Nephron progenitor cell (in vitro differentiated cells): ENCODE data around the gene NLK.
"Not testable (repeated sequence)": the region's sequence is repeated elsewhere in the genome, so short reads cannot be mapped to it uniquely, and the experiment has no call there.

ENCODE experiments used
- DNase-seq: peaks from one replicate; pipeline ENCODE4 v3.0.0; 2021
- H3K27ac Mint-ChIP-seq: 2 replicates; pipeline ENCODE4 v1.8.0; 2021; ENCODE audit warnings: mild to moderate bottlenecking, moderate library complexity, mixed read lengths
- H3K27me3 Mint-ChIP-seq: 2 replicates; pipeline ENCODE4 v1.8.0; 2021; ENCODE audit warnings: mild to moderate bottlenecking, low read depth, mixed read lengths; ENCODE audit not compliant: poor library complexity
- H3K36me3 Mint-ChIP-seq: 2 replicates; pipeline ENCODE4 v1.8.0; 2021; ENCODE audit warnings: low read depth, mixed read lengths
- H3K4me1 Mint-ChIP-seq: 2 replicates; pipeline ENCODE4 v1.8.0; 2021; ENCODE audit warnings: mixed read lengths
- H3K4me3 Mint-ChIP-seq: 2 replicates; pipeline ENCODE4 v1.8.0; 2021; ENCODE audit warnings: mild to moderate bottlenecking, moderate library complexity, mixed read lengths
- H3K9me3 Mint-ChIP-seq: 2 replicates; pipeline ENCODE4 v1.8.0; 2021; ENCODE audit warnings: mild to moderate bottlenecking, moderate library complexity, mixed read lengths
- TF ChIP-seq, protein P1 (sequence below): fragments of 200-600 bp; sonication (generic); IDR thresholded peaks from 2 replicates; pipeline ENCODE4 v1.5.0; 2021; ENCODE audit warnings: antibody characterized with exemption

The NLK gene

DNA sequence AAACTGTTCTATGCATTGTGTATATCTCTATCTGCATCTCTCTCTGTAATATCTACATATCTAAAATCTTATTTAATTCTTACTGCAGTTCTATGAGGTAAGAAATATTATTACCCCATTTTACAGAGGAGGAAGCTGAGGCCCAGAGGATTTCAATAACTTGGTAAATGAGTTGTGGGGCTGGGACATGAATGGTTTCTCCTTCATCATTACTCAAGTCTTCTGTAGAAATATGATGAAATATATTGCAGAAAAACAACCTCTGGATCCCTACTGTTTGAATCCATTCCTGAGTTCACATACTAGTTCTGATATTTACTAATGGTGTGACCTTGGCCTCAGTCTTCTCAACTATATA is 45.5 kb upstream of the NLK start:
- H3K9me3 Mint-ChIP-seq = no peaks in the 10 kb centered on the region
- no peaks in the 10 kb centered on the region for H3K36me3 Mint-ChIP-seq
- DNase-seq = no peak

DNA sequence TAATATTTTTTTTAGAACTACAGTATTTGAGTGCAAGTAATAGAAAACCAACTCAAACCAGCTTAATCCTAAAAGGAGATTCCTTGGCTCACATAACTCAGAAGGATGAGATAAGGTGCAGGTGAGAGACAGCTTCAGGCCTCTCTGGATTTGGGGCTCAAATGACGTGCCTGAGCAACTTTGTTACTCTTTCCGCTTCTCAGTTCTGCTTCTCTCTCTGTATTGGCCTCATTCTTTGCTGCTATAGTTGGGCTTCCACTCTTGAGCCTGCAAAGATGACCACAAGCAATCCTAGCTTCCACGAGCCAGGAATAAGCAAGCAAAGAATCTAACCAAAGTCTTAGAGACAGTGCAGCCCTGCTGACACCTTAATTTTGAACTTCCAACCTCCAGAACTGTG is 45.0 kb upstream of the NLK start:
- TF ChIP-seq, protein P1, sequence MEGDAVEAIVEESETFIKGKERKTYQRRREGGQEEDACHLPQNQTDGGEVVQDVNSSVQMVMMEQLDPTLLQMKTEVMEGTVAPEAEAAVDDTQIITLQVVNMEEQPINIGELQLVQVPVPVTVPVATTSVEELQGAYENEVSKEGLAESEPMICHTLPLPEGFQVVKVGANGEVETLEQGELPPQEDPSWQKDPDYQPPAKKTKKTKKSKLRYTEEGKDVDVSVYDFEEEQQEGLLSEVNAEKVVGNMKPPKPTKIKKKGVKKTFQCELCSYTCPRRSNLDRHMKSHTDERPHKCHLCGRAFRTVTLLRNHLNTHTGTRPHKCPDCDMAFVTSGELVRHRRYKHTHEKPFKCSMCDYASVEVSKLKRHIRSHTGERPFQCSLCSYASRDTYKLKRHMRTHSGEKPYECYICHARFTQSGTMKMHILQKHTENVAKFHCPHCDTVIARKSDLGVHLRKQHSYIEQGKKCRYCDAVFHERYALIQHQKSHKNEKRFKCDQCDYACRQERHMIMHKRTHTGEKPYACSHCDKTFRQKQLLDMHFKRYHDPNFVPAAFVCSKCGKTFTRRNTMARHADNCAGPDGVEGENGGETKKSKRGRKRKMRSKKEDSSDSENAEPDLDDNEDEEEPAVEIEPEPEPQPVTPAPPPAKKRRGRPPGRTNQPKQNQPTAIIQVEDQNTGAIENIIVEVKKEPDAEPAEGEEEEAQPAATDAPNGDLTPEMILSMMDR = no peak
- Mint-ChIP-seq H3K4me1 (peaks cover 7% of the 10 kb centered on the region), H3K27me3 (peaks cover 18% of the 10 kb centered on the region)

More for the DNA sequence above, 45.5 kb upstream of the NLK start:
- Mint-ChIP-seq H3K27ac (no peak overlapping the region), H3K4me1 (peaks cover 7% of the 10 kb centered on the region), H3K4me3 (no peak overlapping the region), H3K27me3 (peaks cover 18% of the 10 kb centered on the region)
- TF ChIP-seq, protein P1 = no peak

GRCh38 chr17:28001149-28001548 is 41.3 kb upstream of the NLK start:
- peaks cover 7% of the 10 kb centered on the region for H3K4me1 Mint-ChIP-seq
- DNase-seq = no peak
- H3K27me3 Mint-ChIP-seq = peaks cover 19% of the 10 kb centered on the region
- TF ChIP-seq, protein P1 = no peak
- H3K36me3 Mint-ChIP-seq = no peaks in the 10 kb centered on the region
- H3K4me3 Mint-ChIP-seq = no peak overlapping the region
- no peak overlapping the region for H3K27ac Mint-ChIP-seq
- H3K9me3 Mint-ChIP-seq = no peaks in the 10 kb centered on the region

More for the DNA sequence above, 45.0 kb upstream of the NLK start:
- Mint-ChIP-seq H3K27ac (no peak overlapping the region), H3K9me3 (no peaks in the 10 kb centered on the region), H3K36me3 (no peaks in the 10 kb centered on the region), H3K4me3 (no peak overlapping the region)
- no peak for DNase-seq

DNA sequence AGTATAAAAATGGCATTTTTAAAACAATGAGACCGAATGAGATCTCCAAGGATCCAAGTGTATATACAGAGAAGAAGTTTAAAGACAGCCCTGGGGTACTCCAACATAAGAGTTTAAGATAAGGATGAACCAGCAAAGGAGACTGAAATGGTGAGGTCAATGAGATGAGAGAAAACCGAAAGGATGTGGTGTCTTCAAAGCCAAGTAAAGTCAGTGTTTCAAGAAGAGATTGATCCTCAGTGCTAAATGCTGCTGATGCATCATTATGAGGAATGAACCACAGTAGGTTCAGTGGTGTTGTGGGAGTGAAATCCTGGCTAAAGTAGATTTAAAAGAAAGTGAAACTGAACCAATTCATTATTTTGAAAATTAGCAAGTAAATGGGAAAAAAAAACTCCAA is 38.1 kb upstream of the NLK start:
- no peaks in the 10 kb centered on the region for H3K9me3 Mint-ChIP-seq
- H3K36me3 Mint-ChIP-seq = no peaks in the 10 kb centered on the region
- H3K4me3 Mint-ChIP-seq = no peak overlapping the region
- no peak for DNase-seq
- TF ChIP-seq, protein P1 = no peak
- no peak overlapping the region for H3K27ac Mint-ChIP-seq
- H3K27me3 Mint-ChIP-seq = peaks cover 16% of the 10 kb centered on the region
- H3K4me1 Mint-ChIP-seq = no peaks in the 10 kb centered on the region

GRCh38 chr17:28007925-28008324 is 34.6 kb upstream of the NLK start:
- H3K4me3 Mint-ChIP-seq, H3K4me1 Mint-ChIP-seq, H3K36me3 Mint-ChIP-seq, H3K27ac Mint-ChIP-seq, H3K9me3 Mint-ChIP-seq, DNase-seq: not testable (repeated sequence)
- H3K27me3 Mint-ChIP-seq = peaks cover 13% of the 10 kb centered on the region

GRCh38 chr17:28008513-28008912 is 34.0 kb upstream of the NLK start:
- no peak overlapping the region for H3K4me3 Mint-ChIP-seq
- no peak overlapping the region for H3K27ac Mint-ChIP-seq
- TF ChIP-seq, protein P1 = no peak
- H3K4me1 Mint-ChIP-seq = no peaks in the 10 kb centered on the region
- H3K9me3 Mint-ChIP-seq = no peaks in the 10 kb centered on the region
- peak; percentile 83 for DNase-seq
- H3K36me3 Mint-ChIP-seq = no peaks in the 10 kb centered on the region
- peaks cover 14% of the 10 kb centered on the region for H3K27me3 Mint-ChIP-seq
